K562 (cell line): ENCODE data around the gene CAPZA1.

Source experiments
- TRIM24 ChIP-seq, 2 experiments: fragments of 450-650 bp; IDR thresholded peaks; 2 replicates each; pipeline ENCODE4 v1.6.1; 2016
- TF ChIP-seq, protein P1 (sequence below): sonication (generic); formaldehyde crosslinking; IDR thresholded peaks from 2 replicates; pipeline ENCODE4 v1.8.1; 2023; ENCODE audit warnings: mild to moderate bottlenecking, missing genetic modification reagents
- TF ChIP-seq, protein P2 (sequence below), 3 experiments: IDR thresholded peaks in 2 of 3; conservative IDR thresholded peaks in 1 of 3; 2 replicates each; pipeline ENCODE4 v1.5.1; 2011 to 2012; ENCODE audit warnings: low read length in 3 of 3, mild to moderate bottlenecking in 3 of 3, control low read depth in 2 of 3, improper control_type of control experiment in 1 of 3, inconsistent platforms in 1 of 3, low read depth in 1 of 3, mixed read lengths in 1 of 3, moderate library complexity in 1 of 3; ENCODE audit not compliant: insufficient read depth in 2 of 3
- TF ChIP-seq, protein P3 (sequence below), 2 experiments: fragments of 450-650 bp; formaldehyde crosslinking in 1 of 2; IDR thresholded peaks; 2 replicates each; pipeline versions ENCODE4 v1.4.0 to v1.6.1; 2014 to 2020; ENCODE audit warnings: mild to moderate bottlenecking in 2 of 2, borderline replicate concordance in 1 of 2, low read depth in 1 of 2

DNA sequence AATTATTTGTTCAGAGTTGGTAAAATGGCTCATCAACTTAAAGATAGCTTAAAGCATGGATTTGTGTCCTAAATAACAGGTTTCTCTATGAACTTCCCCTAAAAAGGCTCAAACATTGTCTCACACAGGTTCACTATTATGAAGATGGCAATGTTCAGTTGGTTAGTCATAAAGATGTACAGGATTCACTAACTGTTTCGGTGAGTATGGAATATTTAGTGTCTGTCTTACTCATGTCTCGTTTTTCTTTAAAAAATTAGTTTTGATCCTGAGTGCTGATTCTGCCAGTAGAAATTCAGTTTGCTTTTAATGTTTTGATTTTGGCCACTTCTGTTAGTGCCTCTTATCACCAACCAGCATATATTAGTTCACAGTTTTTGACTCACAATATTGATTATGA is 47.3 kb downstream of the CAPZA1 start:
- no peak for TF ChIP-seq TRIM24 (IDR thresholded peaks at IDR 0.05)
- TF ChIP-seq, protein P1, sequence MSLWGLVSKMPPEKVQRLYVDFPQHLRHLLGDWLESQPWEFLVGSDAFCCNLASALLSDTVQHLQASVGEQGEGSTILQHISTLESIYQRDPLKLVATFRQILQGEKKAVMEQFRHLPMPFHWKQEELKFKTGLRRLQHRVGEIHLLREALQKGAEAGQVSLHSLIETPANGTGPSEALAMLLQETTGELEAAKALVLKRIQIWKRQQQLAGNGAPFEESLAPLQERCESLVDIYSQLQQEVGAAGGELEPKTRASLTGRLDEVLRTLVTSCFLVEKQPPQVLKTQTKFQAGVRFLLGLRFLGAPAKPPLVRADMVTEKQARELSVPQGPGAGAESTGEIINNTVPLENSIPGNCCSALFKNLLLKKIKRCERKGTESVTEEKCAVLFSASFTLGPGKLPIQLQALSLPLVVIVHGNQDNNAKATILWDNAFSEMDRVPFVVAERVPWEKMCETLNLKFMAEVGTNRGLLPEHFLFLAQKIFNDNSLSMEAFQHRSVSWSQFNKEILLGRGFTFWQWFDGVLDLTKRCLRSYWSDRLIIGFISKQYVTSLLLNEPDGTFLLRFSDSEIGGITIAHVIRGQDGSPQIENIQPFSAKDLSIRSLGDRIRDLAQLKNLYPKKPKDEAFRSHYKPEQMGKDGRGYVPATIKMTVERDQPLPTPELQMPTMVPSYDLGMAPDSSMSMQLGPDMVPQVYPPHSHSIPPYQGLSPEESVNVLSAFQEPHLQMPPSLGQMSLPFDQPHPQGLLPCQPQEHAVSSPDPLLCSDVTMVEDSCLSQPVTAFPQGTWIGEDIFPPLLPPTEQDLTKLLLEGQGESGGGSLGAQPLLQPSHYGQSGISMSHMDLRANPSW (CRISPR knock-in tag), result no peak
- TF ChIP-seq, protein P2, sequence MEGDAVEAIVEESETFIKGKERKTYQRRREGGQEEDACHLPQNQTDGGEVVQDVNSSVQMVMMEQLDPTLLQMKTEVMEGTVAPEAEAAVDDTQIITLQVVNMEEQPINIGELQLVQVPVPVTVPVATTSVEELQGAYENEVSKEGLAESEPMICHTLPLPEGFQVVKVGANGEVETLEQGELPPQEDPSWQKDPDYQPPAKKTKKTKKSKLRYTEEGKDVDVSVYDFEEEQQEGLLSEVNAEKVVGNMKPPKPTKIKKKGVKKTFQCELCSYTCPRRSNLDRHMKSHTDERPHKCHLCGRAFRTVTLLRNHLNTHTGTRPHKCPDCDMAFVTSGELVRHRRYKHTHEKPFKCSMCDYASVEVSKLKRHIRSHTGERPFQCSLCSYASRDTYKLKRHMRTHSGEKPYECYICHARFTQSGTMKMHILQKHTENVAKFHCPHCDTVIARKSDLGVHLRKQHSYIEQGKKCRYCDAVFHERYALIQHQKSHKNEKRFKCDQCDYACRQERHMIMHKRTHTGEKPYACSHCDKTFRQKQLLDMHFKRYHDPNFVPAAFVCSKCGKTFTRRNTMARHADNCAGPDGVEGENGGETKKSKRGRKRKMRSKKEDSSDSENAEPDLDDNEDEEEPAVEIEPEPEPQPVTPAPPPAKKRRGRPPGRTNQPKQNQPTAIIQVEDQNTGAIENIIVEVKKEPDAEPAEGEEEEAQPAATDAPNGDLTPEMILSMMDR (IDR thresholded peaks at IDR 0.05 in 2 of 3, conservative IDR thresholded peaks at IDR 0.05 in 1 of 3; ENCODE audit: insufficient read depth in 2 of 3, low read depth in 1 of 3, low read length in 3 of 3), result no peak
- TF ChIP-seq, protein P3, sequence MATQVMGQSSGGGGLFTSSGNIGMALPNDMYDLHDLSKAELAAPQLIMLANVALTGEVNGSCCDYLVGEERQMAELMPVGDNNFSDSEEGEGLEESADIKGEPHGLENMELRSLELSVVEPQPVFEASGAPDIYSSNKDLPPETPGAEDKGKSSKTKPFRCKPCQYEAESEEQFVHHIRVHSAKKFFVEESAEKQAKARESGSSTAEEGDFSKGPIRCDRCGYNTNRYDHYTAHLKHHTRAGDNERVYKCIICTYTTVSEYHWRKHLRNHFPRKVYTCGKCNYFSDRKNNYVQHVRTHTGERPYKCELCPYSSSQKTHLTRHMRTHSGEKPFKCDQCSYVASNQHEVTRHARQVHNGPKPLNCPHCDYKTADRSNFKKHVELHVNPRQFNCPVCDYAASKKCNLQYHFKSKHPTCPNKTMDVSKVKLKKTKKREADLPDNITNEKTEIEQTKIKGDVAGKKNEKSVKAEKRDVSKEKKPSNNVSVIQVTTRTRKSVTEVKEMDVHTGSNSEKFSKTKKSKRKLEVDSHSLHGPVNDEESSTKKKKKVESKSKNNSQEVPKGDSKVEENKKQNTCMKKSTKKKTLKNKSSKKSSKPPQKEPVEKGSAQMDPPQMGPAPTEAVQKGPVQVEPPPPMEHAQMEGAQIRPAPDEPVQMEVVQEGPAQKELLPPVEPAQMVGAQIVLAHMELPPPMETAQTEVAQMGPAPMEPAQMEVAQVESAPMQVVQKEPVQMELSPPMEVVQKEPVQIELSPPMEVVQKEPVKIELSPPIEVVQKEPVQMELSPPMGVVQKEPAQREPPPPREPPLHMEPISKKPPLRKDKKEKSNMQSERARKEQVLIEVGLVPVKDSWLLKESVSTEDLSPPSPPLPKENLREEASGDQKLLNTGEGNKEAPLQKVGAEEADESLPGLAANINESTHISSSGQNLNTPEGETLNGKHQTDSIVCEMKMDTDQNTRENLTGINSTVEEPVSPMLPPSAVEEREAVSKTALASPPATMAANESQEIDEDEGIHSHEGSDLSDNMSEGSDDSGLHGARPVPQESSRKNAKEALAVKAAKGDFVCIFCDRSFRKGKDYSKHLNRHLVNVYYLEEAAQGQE (IDR thresholded peaks at IDR 0.05; ENCODE audit: borderline replicate concordance), result no peak
- TF ChIP-seq, protein P3 (CRISPR knock-in tag; IDR thresholded peaks at IDR 0.05; ENCODE audit: low read depth), result no peak
